NB4 (cell line): Measurements from ENCODE around the gene TMEM151A.

Source experiments
- DNase-seq: peaks from one replicate; pipeline ENCODE4 v3.0.0; 2010; ENCODE audit warnings: low read depth
- H3K4me3 ChIP-seq: one replicate; pipeline ENCODE4 v1.5.1; 2011; ENCODE audit warnings: mild to moderate bottlenecking, low read depth, low read length, moderate library complexity
- CTCF ChIP-seq: IDR thresholded peaks from one replicate; pipeline ENCODE4 v1.5.1; 2012; ENCODE audit warnings: low read depth, low read length
- MAX ChIP-seq: IDR thresholded peaks from 2 replicates; pipeline ENCODE4 v1.6.1; 2011; ENCODE audit warnings: low read depth, low read length
- MYC ChIP-seq: IDR thresholded peaks from 2 replicates; pipeline ENCODE4 v1.6.1; 2011; ENCODE audit warnings: low read depth, low read length
- POLR2A ChIP-seq: IDR thresholded peaks from 2 replicates; pipeline ENCODE4 v1.6.1; 2011; ENCODE audit warnings: mild to moderate bottlenecking; ENCODE audit not compliant: insufficient read length; ENCODE audit errors: extremely low read depth

The TMEM151A gene

GRCh38 chr11:66327171-66328030 is 35.7 kb downstream of the TMEM151A start:
- DNase-seq: no peak
- no peak for TF ChIP-seq CTCF
- TF ChIP-seq MAX: no peak
- no peak for TF ChIP-seq MYC
- TF ChIP-seq POLR2A: no peak
- H3K4me3 ChIP-seq: no peak overlapping the region

- TF ChIP-seq POLR2A (no peak), MYC (no peak), CTCF (no peak), MAX (no peak)
- no peak for DNase-seq
- no peak overlapping the region for H3K4me3 ChIP-seq
These were observed 36.3 kb downstream of the TMEM151A start for GRCh38 chr11:66328031-66328301.

- peak; percentile 91 for DNase-seq
- H3K4me3 ChIP-seq: no peak overlapping the region
- TF ChIP-seq MYC: peak; percentile 100
- peak; percentile 99 for TF ChIP-seq MAX
- TF ChIP-seq POLR2A: no peak
- peak; percentile 89 for TF ChIP-seq CTCF
These were observed 36.8 kb downstream of the TMEM151A start for GRCh38 chr11:66328302-66329144.

GRCh38 chr11:66329165-66329673 is 37.5 kb downstream of the TMEM151A start:
- no peak overlapping the region for H3K4me3 ChIP-seq
- no peak for TF ChIP-seq MYC
- TF ChIP-seq MAX: no peak
- no peak for TF ChIP-seq POLR2A
- no peak for TF ChIP-seq CTCF
- no peak for DNase-seq

- DNase-seq: no peak
- no peak overlapping the region for H3K4me3 ChIP-seq
- no peak for TF ChIP-seq MYC
- TF ChIP-seq POLR2A: no peak
- no peak for TF ChIP-seq CTCF
These were observed 39.2 kb downstream of the TMEM151A start for GRCh38 chr11:66330931-66331330.
